NCI-H2081 (cell line): ENCODE results near the gene ACBD6.
"Not testable (repeated sequence)": the region's sequence is repeated elsewhere in the genome, so short reads cannot be mapped to it uniquely, and the experiment has no call there.

Source experiments
- DNase-seq, 2 experiments: peaks; one replicate each; lab custom pipeline; 2025; lab: John Stamatoyannopoulos, UW

Gene ACBD6

DNA sequence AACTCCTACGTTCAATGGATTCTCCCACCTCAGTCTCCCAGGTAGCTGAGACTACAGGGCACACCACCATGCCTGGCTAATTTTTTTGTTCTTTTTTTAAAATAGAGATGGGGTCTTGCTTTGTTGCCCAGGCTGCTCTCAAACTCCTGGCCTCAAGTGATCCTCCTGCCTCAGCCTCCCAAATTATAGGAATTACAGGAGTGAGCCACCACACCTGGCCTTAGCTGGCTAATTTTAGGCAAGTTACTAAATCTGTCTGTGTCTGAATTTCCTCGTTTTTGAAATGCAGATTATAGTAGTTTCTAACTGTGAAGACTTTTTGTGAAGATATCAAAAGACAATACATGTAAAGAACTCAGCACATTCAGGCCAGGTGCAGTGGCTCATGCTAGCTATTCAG, 13.7 kb downstream of the ACBD6 start:
- no peak for DNase-seq

- peak; percentile 16 to 55 for DNase-seq
Observed at GRCh38 chr1:180486092-180486491, 16.3 kb downstream of the ACBD6 start.

- DNase-seq, result no peak
Observed at GRCh38 chr1:180484490-180484889, 17.9 kb downstream of the ACBD6 start.

- peak; percentile 25 to 62 for DNase-seq
Observed at GRCh38 chr1:180482425-180483275, 19.7 kb downstream of the ACBD6 start.

- no peak for DNase-seq
Observed at GRCh38 chr1:180470031-180470430, 32.3 kb downstream of the ACBD6 start.

GRCh38 chr1:180468311-180468710, 34.1 kb downstream of the ACBD6 start:
- DNase-seq, result no peak

DNA sequence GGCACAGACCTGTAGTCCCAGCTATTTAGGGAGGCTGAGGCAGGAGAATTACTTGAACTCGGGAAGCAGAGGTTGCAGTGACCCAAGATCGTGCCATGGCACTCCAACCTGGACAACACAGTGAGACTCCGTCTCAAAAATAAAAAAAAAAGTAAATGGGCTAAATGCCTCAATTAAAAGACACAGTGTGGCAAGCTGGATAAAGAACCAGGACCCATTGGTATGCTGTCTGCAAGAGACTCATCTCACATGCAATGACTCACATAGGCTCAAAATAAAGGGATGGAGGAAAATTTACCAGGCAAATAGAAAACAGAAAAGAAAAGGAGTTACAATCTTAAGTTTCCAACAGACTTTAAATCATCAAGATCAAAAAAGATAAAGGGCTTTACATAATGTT, 40.3 kb downstream of the ACBD6 start:
- no peak for DNase-seq

DNA sequence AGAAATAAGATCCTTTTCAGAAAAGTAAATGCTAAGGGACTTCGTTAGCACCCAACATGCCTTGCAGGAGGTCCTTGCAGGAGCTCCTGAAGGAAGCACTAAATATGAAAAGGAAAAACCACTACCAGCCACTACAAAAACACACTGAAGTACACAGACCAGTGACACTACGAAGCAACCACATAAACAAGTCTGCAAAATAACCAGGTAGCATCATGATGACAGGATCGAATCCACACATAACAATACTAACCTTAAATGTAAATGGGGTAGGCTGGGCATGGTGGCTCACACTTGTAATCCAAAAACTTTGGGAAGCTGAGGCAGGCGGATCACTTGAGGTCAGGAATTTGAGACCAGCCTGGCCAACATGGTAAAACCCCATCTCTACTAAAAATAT, 40.7 kb downstream of the ACBD6 start:
- not testable (repeated sequence) for DNase-seq

DNA sequence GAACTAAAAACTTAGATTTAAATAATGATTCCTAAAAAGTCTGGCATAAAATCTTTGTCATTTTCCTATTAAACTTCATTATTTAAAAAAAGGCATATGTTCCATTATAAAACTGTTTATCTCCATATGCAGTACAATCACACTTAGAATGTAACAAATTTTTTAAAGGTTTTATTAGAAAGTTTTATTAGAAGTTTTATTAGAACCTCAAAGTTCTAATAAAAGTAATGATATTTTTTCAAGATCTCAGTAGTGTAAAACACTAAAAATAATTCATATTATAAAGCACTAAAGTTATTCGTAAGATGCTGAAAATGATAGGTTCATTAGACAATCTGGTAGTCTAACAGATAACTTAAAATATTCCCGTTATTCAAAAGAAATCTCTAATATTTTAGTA, 43.6 kb downstream of the ACBD6 start:
- DNase-seq, result no peak

DNA sequence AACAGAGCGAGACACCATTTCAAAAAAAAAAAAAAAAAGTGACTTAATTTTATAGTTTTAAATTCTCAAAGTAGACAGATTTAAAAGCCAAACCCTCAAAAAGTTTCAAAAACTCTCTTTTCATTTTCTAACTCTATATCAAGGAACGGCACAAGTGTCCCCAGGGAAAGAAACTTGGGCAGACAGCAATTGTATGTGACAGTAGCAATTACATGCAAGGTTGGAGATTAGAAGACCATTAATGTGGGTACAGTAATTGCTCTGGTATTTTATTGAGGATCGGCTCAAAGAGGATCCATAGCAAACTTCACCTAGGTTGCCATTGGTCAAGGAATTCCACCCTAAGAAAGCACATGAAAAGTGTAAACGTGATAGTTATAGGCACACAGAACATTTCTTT, 46.2 kb downstream of the ACBD6 start:
- no peak for DNase-seq

GRCh38 chr1:180451504-180451903, 50.9 kb downstream of the ACBD6 start:
- DNase-seq, result no peak

DNA sequence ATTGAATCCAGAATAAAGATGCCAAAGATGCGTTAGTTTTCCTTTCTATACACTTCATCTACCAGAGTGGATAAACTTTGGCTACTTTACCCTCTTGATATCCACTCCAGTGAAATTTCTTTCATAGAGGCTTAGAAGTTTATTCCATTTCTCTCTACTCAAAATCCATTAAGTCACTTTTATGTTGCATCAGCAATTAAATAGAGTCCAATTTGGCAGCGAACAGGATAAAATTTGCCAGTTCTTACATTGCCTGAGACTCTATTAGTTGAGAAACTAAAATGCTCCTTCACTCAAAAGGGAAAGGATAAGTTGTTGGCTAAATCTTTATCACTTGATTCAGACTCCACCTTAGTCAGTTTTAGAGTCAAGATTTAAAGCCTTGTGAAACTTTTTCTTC, 57.9 kb downstream of the ACBD6 start:
- DNase-seq, result no peak

GRCh38 chr1:180440335-180440734, 62.0 kb downstream of the ACBD6 start:
- DNase-seq, result no peak

GRCh38 chr1:180435566-180435965, 66.8 kb downstream of the ACBD6 start:
- DNase-seq, result no peak

- DNase-seq, result no peak
Observed at GRCh38 chr1:180433873-180434272, 68.5 kb downstream of the ACBD6 start.

- DNase-seq, result no peak
Observed at GRCh38 chr1:180431683-180432082, 70.7 kb downstream of the ACBD6 start.

DNA sequence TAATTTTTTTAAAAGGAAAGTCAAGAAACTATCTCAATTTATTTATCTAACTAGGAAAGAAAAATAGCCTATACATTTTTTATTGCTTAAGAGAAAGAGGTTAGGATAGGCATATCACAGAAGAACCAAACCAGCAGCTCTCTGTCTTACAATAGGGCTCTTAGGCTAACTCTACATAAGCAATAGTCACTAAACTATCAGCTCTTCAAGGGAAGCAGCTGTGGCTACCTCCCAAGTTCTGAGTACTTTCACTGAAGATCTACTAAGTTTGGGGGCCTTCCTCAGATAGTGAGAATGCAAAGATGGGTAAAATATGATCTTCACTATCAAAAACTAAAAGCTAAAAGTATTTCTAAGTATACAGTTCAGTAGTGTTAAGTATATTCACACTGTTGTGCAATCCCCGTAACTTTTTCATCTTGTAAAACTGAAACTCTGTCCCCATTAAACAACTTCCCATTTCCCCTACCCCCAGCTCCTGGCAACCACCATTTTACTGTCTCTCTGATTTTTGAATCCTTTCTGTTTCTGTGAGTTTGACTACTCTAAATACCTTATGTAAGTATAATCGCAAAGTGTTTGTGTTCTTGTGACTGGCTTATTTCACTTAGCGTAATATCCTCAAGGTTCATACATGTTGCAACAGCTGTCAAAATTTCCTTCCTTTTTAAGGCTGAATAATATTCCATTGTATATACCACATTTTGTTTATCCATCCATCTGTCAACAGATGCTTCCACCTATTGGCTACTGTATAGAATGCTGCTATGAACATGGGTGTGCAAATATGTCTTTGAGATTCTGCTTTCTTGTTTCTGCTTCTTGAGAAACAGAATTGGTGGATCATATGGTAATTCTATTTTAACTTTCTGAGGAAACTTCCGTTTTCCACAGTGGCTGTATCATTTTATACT, 73.3 kb downstream of the ACBD6 start:
- DNase-seq, result no peak

DNA sequence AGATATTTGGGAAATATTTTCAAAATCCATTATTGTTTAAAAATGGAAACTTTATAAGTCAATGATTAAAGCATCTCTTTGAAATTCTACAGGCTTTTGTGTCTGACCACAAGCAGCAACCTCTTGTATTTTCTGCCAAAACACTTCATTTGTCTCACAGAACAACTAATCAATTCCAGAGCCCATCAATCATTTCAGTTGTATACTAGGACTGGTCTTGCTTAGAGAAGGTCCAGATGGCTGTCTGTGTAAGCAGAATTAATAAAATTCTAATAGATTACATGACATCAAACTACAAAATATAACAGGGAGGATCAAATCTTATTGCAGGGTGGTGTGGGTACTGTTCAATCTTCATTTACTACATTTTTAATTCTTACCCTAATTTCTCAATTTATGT, 76.4 kb downstream of the ACBD6 start:
- DNase-seq, result no peak

GRCh38 chr1:180424848-180425457, 77.4 kb downstream of the ACBD6 start:
- DNase-seq, result peak; percentile 79 to 86

DNA sequence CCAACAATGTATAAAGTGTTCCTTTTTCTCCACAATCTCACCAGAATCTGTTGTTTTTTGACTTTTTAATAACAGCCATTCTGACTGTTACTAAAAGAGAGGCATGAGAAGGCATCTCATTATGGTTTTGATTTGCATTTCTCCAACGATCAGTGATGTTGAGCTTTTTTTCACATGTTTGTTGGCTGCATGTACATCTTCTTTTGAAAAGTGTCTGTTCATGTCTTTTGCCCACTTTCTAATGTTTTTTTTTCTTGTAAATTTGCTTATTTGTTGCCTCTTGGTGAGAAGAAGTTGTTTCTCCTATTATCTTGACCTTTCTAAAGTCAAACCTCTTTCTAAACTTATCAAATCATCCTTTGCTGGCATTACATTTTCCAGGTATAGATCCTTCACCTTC, 80.8 kb downstream of the ACBD6 start:
- DNase-seq, result no peak

GRCh38 chr1:180421145-180421544, 81.2 kb downstream of the ACBD6 start:
- DNase-seq, result not testable (repeated sequence)

GRCh38 chr1:180415985-180416633, 86.3 kb downstream of the ACBD6 start:
- peak; percentile 64 to 67 for DNase-seq
